ENCODE measurements around the gene USP20.

DNA sequence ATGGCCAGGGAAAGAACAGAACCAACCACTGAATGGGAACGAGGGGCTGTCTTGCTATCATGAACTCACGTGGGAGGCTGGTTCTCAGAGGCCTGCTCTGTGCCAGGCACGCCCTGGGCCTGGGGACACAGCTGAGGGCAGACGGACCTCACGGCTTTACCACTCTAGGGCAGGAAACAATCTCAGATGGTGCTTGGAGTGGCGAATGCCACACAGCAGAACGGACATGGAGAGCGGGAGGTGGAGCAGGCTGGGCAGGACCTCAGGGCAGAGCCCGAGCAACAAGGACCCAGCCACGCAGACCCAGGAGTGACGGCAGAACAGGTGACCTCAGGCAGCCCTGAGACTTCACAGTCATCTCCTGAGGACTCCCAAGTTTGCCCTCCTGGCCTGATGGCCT is 20.0 kb upstream of the USP20 start:
- TF ChIP-seq, protein P1, sequence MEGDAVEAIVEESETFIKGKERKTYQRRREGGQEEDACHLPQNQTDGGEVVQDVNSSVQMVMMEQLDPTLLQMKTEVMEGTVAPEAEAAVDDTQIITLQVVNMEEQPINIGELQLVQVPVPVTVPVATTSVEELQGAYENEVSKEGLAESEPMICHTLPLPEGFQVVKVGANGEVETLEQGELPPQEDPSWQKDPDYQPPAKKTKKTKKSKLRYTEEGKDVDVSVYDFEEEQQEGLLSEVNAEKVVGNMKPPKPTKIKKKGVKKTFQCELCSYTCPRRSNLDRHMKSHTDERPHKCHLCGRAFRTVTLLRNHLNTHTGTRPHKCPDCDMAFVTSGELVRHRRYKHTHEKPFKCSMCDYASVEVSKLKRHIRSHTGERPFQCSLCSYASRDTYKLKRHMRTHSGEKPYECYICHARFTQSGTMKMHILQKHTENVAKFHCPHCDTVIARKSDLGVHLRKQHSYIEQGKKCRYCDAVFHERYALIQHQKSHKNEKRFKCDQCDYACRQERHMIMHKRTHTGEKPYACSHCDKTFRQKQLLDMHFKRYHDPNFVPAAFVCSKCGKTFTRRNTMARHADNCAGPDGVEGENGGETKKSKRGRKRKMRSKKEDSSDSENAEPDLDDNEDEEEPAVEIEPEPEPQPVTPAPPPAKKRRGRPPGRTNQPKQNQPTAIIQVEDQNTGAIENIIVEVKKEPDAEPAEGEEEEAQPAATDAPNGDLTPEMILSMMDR (IDR thresholded peaks at IDR 0.05) = no peak
- TF ChIP-seq POLR2A (IDR thresholded peaks at IDR 0.05) = no peak
